Common myeloid progenitor, CD34-positive (primary cell): ENCODE results near the gene CNOT4.
A peak's percentile ranks its signal among the peaks of the same experiment; 100 is the strongest.
"Not testable (repeated sequence)": the region's sequence is repeated elsewhere in the genome, so short reads cannot be mapped to it uniquely, and the experiment has no call there.

Experiments used
- CTCF ChIA-PET: fragments of 350-600 bp; sonication (Branson Sonifier 250); formaldehyde crosslinking; loops from one replicate; lab custom pipeline; 2021; ENCODE audit warnings: antibody characterized with exemption; lab: Charles Lee
- POLR2A ChIA-PET: fragments of 350-600 bp; sonication (Branson Sonifier 250); formaldehyde crosslinking; loops from one replicate; lab custom pipeline; 2021; ENCODE audit warnings: antibody characterized with exemption; lab: Charles Lee
- DNase-seq, 3 donors: peaks; one replicate each; pipeline versions ENCODE4 v3.0.0 to v3.0.0-alpha.2; 2013
- H3K27ac ChIP-seq, 2 experiments: 1 replicate in 1 of 2; 2 replicates in 1 of 2; pipeline ENCODE4 v1.7.0; 2013; ENCODE audit warnings: inconsistent platforms in 2 of 2, low read length in 2 of 2, mild to moderate bottlenecking in 2 of 2, low read depth in 1 of 2, moderate library complexity in 1 of 2; ENCODE audit not compliant: severe bottlenecking in 2 of 2, insufficient read depth in 1 of 2, poor library complexity in 1 of 2
- H3K27me3 ChIP-seq, 5 experiments: replicated peaks in 2 of 5; 1 replicate in 3 of 5; 2 replicates in 2 of 5; pipeline versions ENCODE4 v1.6.1 to v1.7.0; 2013; ENCODE audit warnings: low read length in 4 of 5, mild to moderate bottlenecking in 2 of 5, moderate library complexity in 2 of 5, inconsistent platforms in 1 of 5; ENCODE audit not compliant: insufficient read depth in 5 of 5, control insufficient read depth in 4 of 5
- H3K36me3 ChIP-seq, 4 experiments: 1 replicate in 2 of 4; 2 replicates in 2 of 4; pipeline versions ENCODE4 v1.6.1 to v1.7.0; 2013; ENCODE audit warnings: low read length in 3 of 4, control low read depth in 1 of 4, mild to moderate bottlenecking in 1 of 4; ENCODE audit not compliant: control insufficient read depth in 4 of 4, insufficient read depth in 4 of 4
- H3K4me1 ChIP-seq, 4 experiments: 1 replicate in 3 of 4; 2 replicates in 1 of 4; pipeline versions ENCODE4 v1.6.1 to v1.7.1; 2013; ENCODE audit warnings: low read length in 3 of 4, mild to moderate bottlenecking in 3 of 4, control low read depth in 1 of 4, inconsistent platforms in 1 of 4, moderate library complexity in 1 of 4; ENCODE audit not compliant: control insufficient read depth in 4 of 4, insufficient read depth in 4 of 4; ENCODE audit errors: control extremely low read depth in 1 of 4
- H3K4me3 ChIP-seq, 7 experiments: 1 replicate in 4 of 7; 2 replicates in 3 of 7; pipeline versions ENCODE4 v1.5.1 to v1.7.0; 2013; ENCODE audit warnings: mild to moderate bottlenecking in 7 of 7, low read length in 6 of 7, moderate library complexity in 6 of 7, inconsistent platforms in 2 of 7, low read depth in 2 of 7, control low read depth in 1 of 7; ENCODE audit not compliant: insufficient read depth in 4 of 7, control insufficient read depth in 1 of 7; ENCODE audit errors: extremely low read depth in 1 of 7
- H3K9me3 ChIP-seq, 5 experiments: 1 replicate in 4 of 5; 2 replicates in 1 of 5; pipeline versions ENCODE4 v1.6.1 to v1.7.1; 2013; ENCODE audit warnings: low read length in 4 of 5, mild to moderate bottlenecking in 2 of 5, inconsistent platforms in 1 of 5, low read depth in 1 of 5, moderate library complexity in 1 of 5; ENCODE audit not compliant: control insufficient read depth in 4 of 5, insufficient read depth in 2 of 5; ENCODE audit errors: control extremely low read depth in 1 of 5
- WGBS: methylation state at CpG from one replicate; pipeline ENCODE4 v1.1.5; 2013; ENCODE audit not compliant: insufficient coverage; 5-methylcytosine and 5-hydroxymethylcytosine counted together

Gene CNOT4

GRCh38 chr7:135321556-135321955 lies 188.3 kb downstream of the CNOT4 start:
- DNase-seq, result peak in 2 of 3 donors; percentile 24 to 46
- POLR2A ChIA-PET, result no interaction called here
- WGBS, result 100% methylated on average over 2 of the region's 4 CpGs
- peaks cover 0 to 6% (median 2%) of the 10 kb centered on the region in 4 experiments for H3K4me1 ChIP-seq
- no peaks in the 10 kb centered on the region for H3K27me3 ChIP-seq
- no peaks in the 10 kb centered on the region for H3K36me3 ChIP-seq
- H3K4me3 ChIP-seq, result no peak overlapping the region
- no peak overlapping the region for H3K27ac ChIP-seq
- peaks cover 0 to 3% (median 0%) of the 10 kb centered on the region in 5 experiments for H3K9me3 ChIP-seq
- CTCF ChIA-PET, result interaction anchor here (0.8 to 1.5 kb wide), 2 partner anchors 14 to 42 kb away, joined by 4 to 7 read pairs; no protein-coding TSS in a partner anchor

- H3K4me3 ChIP-seq, H3K27me3 ChIP-seq, DNase-seq, H3K36me3 ChIP-seq, H3K4me1 ChIP-seq, POLR2A ChIA-PET, H3K9me3 ChIP-seq, H3K27ac ChIP-seq: not testable (repeated sequence)
- WGBS, result 92% methylated on average over 6 of the region's 6 CpGs
- CTCF ChIA-PET, result interaction anchor here (1.0 to 1.5 kb wide), 2 partner anchors 15 to 47 kb away, joined by 3 to 7 read pairs; no protein-coding TSS in a partner anchor
These were observed 188.9 kb downstream of the CNOT4 start for GRCh38 chr7:135320953-135321352.

GRCh38 chr7:135320268-135320667 lies 189.6 kb downstream of the CNOT4 start:
- CTCF ChIA-PET, result interaction anchor here (1.0 kb wide), 1 partner anchor 46 kb away, joined by 3 read pairs; no protein-coding TSS in a partner anchor
- H3K27me3 ChIP-seq, result no peaks in the 10 kb centered on the region
- H3K36me3 ChIP-seq, result no peaks in the 10 kb centered on the region
- POLR2A ChIA-PET, result no interaction called here
- H3K27ac ChIP-seq, result no peak overlapping the region
- peak; percentile 31 to 55 (median 43) for DNase-seq
- 8% methylated on average over 6 of the region's 8 CpGs for WGBS
- no peak overlapping the region for H3K4me3 ChIP-seq
- peaks cover 0 to 6% (median 2%) of the 10 kb centered on the region in 4 experiments for H3K4me1 ChIP-seq
- peaks cover 0 to 3% (median 0%) of the 10 kb centered on the region in 5 experiments for H3K9me3 ChIP-seq

GRCh38 chr7:135317676-135318325 lies 192.1 kb downstream of the CNOT4 start:
- 93% methylated on average over 10 of the region's 10 CpGs for WGBS
- no peak overlapping the region for H3K4me3 ChIP-seq
- no peak for DNase-seq
- H3K27ac ChIP-seq, result no peak overlapping the region
- CTCF ChIA-PET, result interaction anchor here (1.2 kb wide), 1 partner anchor 18 kb away, joined by 3 read pairs; no protein-coding TSS in a partner anchor
- H3K4me1 ChIP-seq, result peaks cover 0 to 6% (median 2%) of the 10 kb centered on the region in 4 experiments
- POLR2A ChIA-PET, result no interaction called here
- no peaks in the 10 kb centered on the region for H3K9me3 ChIP-seq
- peaks cover 0 to 2% (median 0%) of the 10 kb centered on the region in 5 experiments for H3K27me3 ChIP-seq
- no peaks in the 10 kb centered on the region for H3K36me3 ChIP-seq

GRCh38 chr7:135316648-135317313 lies 193.1 kb downstream of the CNOT4 start:
- Histone ChIP-seq H3K4me1 (peaks cover 0 to 6% (median 2%) of the 10 kb centered on the region in 4 experiments), H3K9me3 (no peaks in the 10 kb centered on the region), H3K27me3 (peaks cover 0 to 2% (median 0%) of the 10 kb centered on the region in 5 experiments), H3K4me3 (no peak overlapping the region), H3K27ac (no peak overlapping the region), H3K36me3 (no peaks in the 10 kb centered on the region)
- WGBS, result 94% methylated on average over 6 of the region's 8 CpGs
- ChIA-PET POLR2A (no interaction called here), CTCF (interaction anchor here (2.1 kb wide), 1 partner anchor 10 kb away, joined by 5 read pairs; no protein-coding TSS in a partner anchor)
- no peak for DNase-seq

- POLR2A ChIA-PET, result no interaction called here
- 87% methylated on average over 10 of the region's 10 CpGs for WGBS
- peaks cover 0 to 2% (median 0%) of the 10 kb centered on the region in 5 experiments for H3K27me3 ChIP-seq
- CTCF ChIA-PET, result interaction anchor here (1.4 kb wide), 1 partner anchor 33 kb away, joined by 3 read pairs; no protein-coding TSS in a partner anchor
- H3K4me1 ChIP-seq, result no peaks in the 10 kb centered on the region
- DNase-seq, result no peak
- H3K9me3 ChIP-seq, result no peaks in the 10 kb centered on the region
- no peak overlapping the region for H3K4me3 ChIP-seq
- H3K27ac ChIP-seq, result no peak overlapping the region
- H3K36me3 ChIP-seq, result no peaks in the 10 kb centered on the region
These were observed 195.9 kb downstream of the CNOT4 start for GRCh38 chr7:135313971-135314370.
